HCT116 (cell line): Measurements from ENCODE around the gene CYBA. TPM values are rescaled to one million over a fixed set of nuclear protein-coding genes. Genes with fewer than 3 reads are reported as not detected.

Experiments used
- ATAC-seq: fragments of 200-7000 bp; cut with Tn5 transposase; 2 replicates; pipeline ENCODE4 v1.9.1; 2020; ENCODE audit warnings: mild to moderate bottlenecking, moderate library complexity
- BruUV-seq: library from RNA; stranded (reverse); fragments of 400-500 nt; replicated peaks from 2 replicates; lab custom pipeline; 2021; lab: Mats Ljungman, UMichigan
- CTCF ChIA-PET: fragments of 300-600 bp; sonication (Branson Sonifier 250); formaldehyde crosslinking; loops from one replicate; lab custom pipeline; 2021; ENCODE audit warnings: antibody characterized with exemption; lab: Charles Lee
- POLR2A ChIA-PET: fragments of 300-600, 350-600 bp; sonication (Branson Sonifier 250); formaldehyde crosslinking; loops from one replicate; lab custom pipeline; 2021; ENCODE audit warnings: antibody characterized with exemption; lab: Charles Lee
- RAD21 ChIA-PET, 2 experiments: fragments of 300-600 bp; sonication (Branson Sonifier 250); formaldehyde crosslinking; loops; one replicate each; lab custom pipeline; 2023; ENCODE audit warnings: low total read pairs in 2 of 2; ENCODE audit not compliant: uncharacterized antibody in 2 of 2, unreplicated experiment in 2 of 2, low non-redundant PET in 1 of 2; lab: Charles Lee
- DNase-seq: peaks from one replicate; pipeline ENCODE4 v3.0.0-alpha.2; 2010; ENCODE audit warnings: low read depth, low spot score
- H2AFZ ChIP-seq: fragments of 200-600 bp; shearing (Covaris generic), sonication (generic); 2 replicates; pipeline ENCODE4 v1.6.1; 2017; ENCODE audit warnings: low read depth, mixed run types, mixed read lengths, antibody characterized with exemption, low read length; ENCODE audit not compliant: poor library complexity, severe bottlenecking
- H3K27ac ChIP-seq: 2 replicates; pipeline ENCODE4 v1.5.1; 2012; ENCODE audit warnings: low read depth, low read length
- H3K27me3 ChIP-seq: fragments of 200-600 bp; sonication (generic); 2 replicates; pipeline ENCODE4 v1.6.1; 2016; ENCODE audit warnings: mixed run types, low read length, mixed read lengths; ENCODE audit not compliant: insufficient read depth
- H3K36me3 ChIP-seq, 2 experiments: fragments of 200-500 bp in 1 of 2; fragments of 200-600 bp in 1 of 2; sonication (Bioruptor generic) in 1 of 2; sonication (generic) in 1 of 2; 2 replicates each; pipeline versions ENCODE4 v1.5.1 to v1.6.1; 2014 to 2016; ENCODE audit warnings: low read length in 2 of 2, inconsistent platforms in 1 of 2, mixed read lengths in 1 of 2, mixed run types in 1 of 2; ENCODE audit not compliant: insufficient read depth in 2 of 2, control insufficient read depth in 1 of 2
- H3K4me1 ChIP-seq, 2 experiments: fragments of 200-600 bp in 1 of 2; sonication (generic) in 1 of 2; 2 replicates each; pipeline versions ENCODE4 v1.5.1 to v1.6.1; 2012 to 2017; ENCODE audit warnings: low read length in 2 of 2, inconsistent platforms in 1 of 2, mild to moderate bottlenecking in 1 of 2, mixed read lengths in 1 of 2, mixed run types in 1 of 2, moderate library complexity in 1 of 2; ENCODE audit not compliant: insufficient read depth in 2 of 2, control insufficient read depth in 1 of 2
- H3K4me2 ChIP-seq: fragments of 200-600 bp; sonication (generic); 2 replicates; pipeline ENCODE4 v1.6.1; 2017; ENCODE audit warnings: mixed run types, low read length, mixed read lengths
- H3K4me3 ChIP-seq, 2 experiments: fragments of 200-600 bp in 1 of 2; sonication (generic) in 1 of 2; replicated peaks in 1 of 2; 2 replicates each; pipeline ENCODE4 v1.5.1; 2011 to 2016; ENCODE audit warnings: low read length in 2 of 2, control low read depth in 1 of 2, low read depth in 1 of 2, mild to moderate bottlenecking in 1 of 2, mixed read lengths in 1 of 2, mixed run types in 1 of 2
- H3K79me2 ChIP-seq: fragments of 200-600 bp; sonication (generic); 2 replicates; pipeline ENCODE4 v1.6.1; 2017; ENCODE audit warnings: mild to moderate bottlenecking, mixed run types, low read length, moderate library complexity, mixed read lengths; ENCODE audit not compliant: insufficient read depth
- H3K9ac ChIP-seq: fragments of 200-600 bp; sonication (generic); 2 replicates; pipeline ENCODE4 v1.6.1; 2016; ENCODE audit warnings: low read length, mixed read lengths
- H3K9me2 ChIP-seq: fragments of 200-600 bp; sonication (generic), shearing (Covaris generic); 2 replicates; pipeline ENCODE4 v1.6.1; 2017; ENCODE audit warnings: mixed run types, mild to moderate bottlenecking, moderate library complexity; ENCODE audit not compliant: insufficient read depth
- H3K9me3 ChIP-seq, 2 experiments: fragments of 200-500 bp in 1 of 2; fragments of 200-600 bp in 1 of 2; sonication (Bioruptor generic) in 1 of 2; sonication (generic) in 1 of 2; 2 replicates each; pipeline ENCODE4 v1.6.1; 2014 to 2017; ENCODE audit warnings: low read length in 2 of 2, mixed read lengths in 2 of 2, inconsistent platforms in 1 of 2, low read depth in 1 of 2, mild to moderate bottlenecking in 1 of 2, mixed run types in 1 of 2, moderate library complexity in 1 of 2; ENCODE audit not compliant: control insufficient read depth in 1 of 2, insufficient read depth in 1 of 2
- H4K20me1 ChIP-seq: fragments of 200-600 bp; sonication (generic), shearing (Covaris generic); 2 replicates; pipeline ENCODE4 v1.6.1; 2017; ENCODE audit warnings: mixed run types, mild to moderate bottlenecking, moderate library complexity; ENCODE audit not compliant: insufficient read depth
- CBX3 ChIP-seq: IDR thresholded peaks from 2 replicates; pipeline ENCODE4 v1.6.1; 2012; ENCODE audit warnings: low read depth
- FOSL1 ChIP-seq: IDR thresholded peaks from 2 replicates; pipeline ENCODE4 v1.6.1; 2012; ENCODE audit warnings: low read depth
- JUND ChIP-seq: IDR thresholded peaks from 2 replicates; pipeline ENCODE4 v1.6.1; 2012
- POLR2AphosphoS5 ChIP-seq: IDR thresholded peaks from 2 replicates; pipeline ENCODE4 v1.6.1; 2011; ENCODE audit warnings: mild to moderate bottlenecking, low read depth, low read length, moderate library complexity
- SIN3A ChIP-seq: IDR thresholded peaks from 2 replicates; pipeline ENCODE4 v1.6.1; 2012; ENCODE audit warnings: low read depth
- ZFX ChIP-seq: fragments of 450-650 bp; IDR thresholded peaks from 2 replicates; pipeline ENCODE4 v1.6.1; 2017
- intact Hi-C: fragments of 100-400 bp; cut with micrococcal nuclease; formaldehyde crosslinking; loops from 2 replicates; pipeline ENCODE4 v1.10.0; 2022
- total RNA-seq: library from RNA; stranded (reverse); gene quantifications from one replicate; pipeline ENCODE4 v1.2.1, GENCODE V29; 2021; ENCODE audit not compliant: unreplicated experiment
- TF ChIP-seq, protein P1 (sequence below): IDR thresholded peaks from 2 replicates; pipeline ENCODE4 v1.6.1; 2011; ENCODE audit warnings: mild to moderate bottlenecking, low read length, moderate library complexity; ENCODE audit not compliant: insufficient replicate concordance; ENCODE audit errors: extremely low read depth

The CYBA gene
- total RNA-seq, 1 experiment from 2014 or later: 321 TPM

DNA sequence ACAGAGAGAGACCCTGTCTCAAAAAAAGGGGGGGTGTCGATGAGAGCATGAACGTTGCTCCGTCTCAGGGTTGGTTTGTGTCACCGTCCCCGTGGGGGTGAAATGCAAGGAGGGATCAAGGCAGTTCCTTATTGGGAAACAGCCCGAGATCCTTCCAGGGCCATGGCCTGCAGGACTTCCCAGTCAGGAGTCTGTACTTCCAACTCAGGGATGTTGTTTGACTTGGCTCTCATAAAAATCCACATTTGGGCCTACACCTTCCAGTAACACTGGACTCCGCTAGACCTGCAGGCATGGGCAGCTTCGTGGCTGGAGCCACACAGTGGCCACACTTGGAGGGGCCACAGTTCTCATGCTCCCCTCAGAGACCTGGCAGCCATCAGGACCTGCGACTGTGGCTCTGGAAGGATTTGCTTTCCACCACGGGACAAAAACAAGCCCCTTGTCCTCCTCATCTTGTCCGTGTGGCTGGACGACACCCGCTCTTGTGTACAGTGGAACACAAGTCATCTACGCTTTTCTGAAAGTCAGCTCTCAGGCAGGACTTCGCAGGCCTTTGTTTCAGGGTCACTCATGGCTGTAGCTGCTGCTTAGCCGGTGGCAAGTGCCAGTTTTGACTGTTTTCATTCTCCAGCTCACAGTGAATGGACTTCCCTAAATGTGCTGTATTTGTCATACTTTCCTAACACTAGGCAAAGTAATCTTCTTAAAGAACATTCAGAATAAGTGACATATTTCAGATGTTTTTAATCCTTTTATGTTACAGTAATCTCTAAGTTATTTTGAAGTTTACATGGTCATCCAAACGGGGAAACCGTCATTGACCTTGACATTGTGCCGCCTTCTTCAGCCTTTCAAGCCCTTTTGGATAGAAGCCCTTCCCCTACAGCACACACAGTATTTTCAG, 36.7 kb downstream of the CYBA start:
- Histone ChIP-seq H3K9me2 (no peaks in the 10 kb centered on the region), H3K79me2 (peaks cover 85% of the 10 kb centered on the region), H2AFZ (no peak overlapping the region), H3K9me3 (no peaks in the 10 kb centered on the region), H4K20me1 (peaks cover 9% of the 10 kb centered on the region; the same call in 1 of the 2 replicates), H3K9ac (no peak overlapping the region), H3K4me2 (no peak overlapping the region), H3K4me1 (no peaks in the 10 kb centered on the region), H3K27ac (no peak overlapping the region), H3K36me3 (peaks cover 20 to 45% of the 10 kb centered on the region in 2 experiments; a peak in 3 of 4 replicates), H3K27me3 (no peaks in the 10 kb centered on the region), H3K4me3 (no peak overlapping the region)
- no TSS peak for BruUV-seq
- RAD21 ChIA-PET: no interaction called here
- ATAC-seq: no peak
- TF ChIP-seq, protein P1, sequence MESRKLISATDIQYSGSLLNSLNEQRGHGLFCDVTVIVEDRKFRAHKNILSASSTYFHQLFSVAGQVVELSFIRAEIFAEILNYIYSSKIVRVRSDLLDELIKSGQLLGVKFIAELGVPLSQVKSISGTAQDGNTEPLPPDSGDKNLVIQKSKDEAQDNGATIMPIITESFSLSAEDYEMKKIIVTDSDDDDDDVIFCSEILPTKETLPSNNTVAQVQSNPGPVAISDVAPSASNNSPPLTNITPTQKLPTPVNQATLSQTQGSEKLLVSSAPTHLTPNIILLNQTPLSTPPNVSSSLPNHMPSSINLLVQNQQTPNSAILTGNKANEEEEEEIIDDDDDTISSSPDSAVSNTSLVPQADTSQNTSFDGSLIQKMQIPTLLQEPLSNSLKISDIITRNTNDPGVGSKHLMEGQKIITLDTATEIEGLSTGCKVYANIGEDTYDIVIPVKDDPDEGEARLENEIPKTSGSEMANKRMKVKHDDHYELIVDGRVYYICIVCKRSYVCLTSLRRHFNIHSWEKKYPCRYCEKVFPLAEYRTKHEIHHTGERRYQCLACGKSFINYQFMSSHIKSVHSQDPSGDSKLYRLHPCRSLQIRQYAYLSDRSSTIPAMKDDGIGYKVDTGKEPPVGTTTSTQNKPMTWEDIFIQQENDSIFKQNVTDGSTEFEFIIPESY: no peak
- TF ChIP-seq SIN3A (no peak), JUND (no peak), ZFX (no peak; the same call in 1 of the 2 replicates), CBX3 (no peak), FOSL1 (no peak), POLR2AphosphoS5 (no peak)
- intact Hi-C loops: no loop called here
- CTCF ChIA-PET: no interaction called here
- POLR2A ChIA-PET: no interaction called here
- no peak for DNase-seq
